Panc1 (cell line): ENCODE results near the gene MATN4. TPM values are rescaled to one million over a fixed set of nuclear protein-coding genes. Genes with fewer than 3 reads are reported as not detected.

ENCODE experiments used
- ATAC-seq: fragments of 200-7000 bp; cut with Tn5 transposase; 2 replicates; pipeline ENCODE4 v1.9.1; 2020; ENCODE audit warnings: mild to moderate bottlenecking, moderate library complexity
- BruUV-seq: library from RNA; stranded (reverse); fragments of 400-500 nt; replicated peaks from 2 replicates; lab custom pipeline; 2021; lab: Mats Ljungman, UMichigan
- CTCF ChIA-PET: fragments of 300-600 bp; sonication (Branson Sonifier 250); formaldehyde crosslinking; loops from one replicate; lab custom pipeline; 2022; ENCODE audit warnings: antibody characterized with exemption; lab: Charles Lee
- POLR2A ChIA-PET: fragments of 300-600 bp; sonication (Branson Sonifier 250); formaldehyde crosslinking; loops from one replicate; lab custom pipeline; 2022; ENCODE audit warnings: antibody characterized with exemption; lab: Charles Lee
- DNase-seq: peaks from one replicate; pipeline ENCODE4 v3.0.0-alpha.2; 2010; ENCODE audit warnings: low read depth, low spot score
- H3K27ac ChIP-seq: 2 replicates; pipeline ENCODE4 v1.5.1; 2011; ENCODE audit warnings: mild to moderate bottlenecking, low read length, inconsistent platforms
- H3K27me3 ChIP-seq: fragments of 200-500 bp; sonication (Bioruptor generic); 2 replicates; pipeline ENCODE4 v1.6.0; 2014; ENCODE audit warnings: low read length, inconsistent platforms; ENCODE audit not compliant: control insufficient read depth, insufficient read depth
- H3K36me3 ChIP-seq: fragments of 200-500 bp; sonication (Bioruptor generic); 2 replicates; pipeline ENCODE4 v1.5.1; 2014; ENCODE audit warnings: inconsistent platforms, mild to moderate bottlenecking, low read length, moderate library complexity; ENCODE audit not compliant: control insufficient read depth, insufficient read depth
- H3K4me1 ChIP-seq: 2 replicates; pipeline ENCODE4 v1.5.1; 2011; ENCODE audit warnings: inconsistent platforms, mild to moderate bottlenecking, low read length, moderate library complexity; ENCODE audit not compliant: control insufficient read depth, insufficient read depth
- H3K4me3 ChIP-seq, 2 experiments: 2 replicates each; pipeline ENCODE4 v1.5.1; 2011 to 2012; ENCODE audit warnings: low read depth in 2 of 2, low read length in 2 of 2, mild to moderate bottlenecking in 2 of 2, inconsistent platforms in 1 of 2, moderate library complexity in 1 of 2
- H3K9me3 ChIP-seq: fragments of 200-500 bp; sonication (Bioruptor generic); 2 replicates; pipeline ENCODE4 v1.5.1; 2014; ENCODE audit warnings: low read depth, mild to moderate bottlenecking, inconsistent platforms, low read length, moderate library complexity; ENCODE audit not compliant: control insufficient read depth, insufficient read depth
- CTCF ChIP-seq: fragments of 450-650 bp; IDR thresholded peaks from 2 replicates; pipeline ENCODE4 v1.5.1; 2017; ENCODE audit warnings: mild to moderate bottlenecking
- POLR2AphosphoS5 ChIP-seq: IDR thresholded peaks from 2 replicates; pipeline ENCODE4 v1.6.1; 2012; ENCODE audit warnings: mild to moderate bottlenecking, low read depth, low read length, moderate library complexity
- REST ChIP-seq, 2 experiments: IDR thresholded peaks; 2 replicates each; pipeline ENCODE4 v1.6.1; 2011 to 2012; ENCODE audit warnings: low read depth in 2 of 2, control low read depth in 1 of 2, low read length in 1 of 2, mild to moderate bottlenecking in 1 of 2, moderate library complexity in 1 of 2; ENCODE audit not compliant: insufficient read depth in 1 of 2
- SIN3A ChIP-seq: IDR thresholded peaks from 2 replicates; pipeline ENCODE4 v1.6.1; 2012; ENCODE audit warnings: low read depth, mild to moderate bottlenecking, low read length, moderate library complexity, borderline replicate concordance; ENCODE audit not compliant: insufficient read depth
- TCF7L2 ChIP-seq: IDR thresholded peaks from 2 replicates; pipeline ENCODE4 v1.6.1; 2011; ENCODE audit warnings: mild to moderate bottlenecking, low read depth, low read length, inconsistent platforms
- in situ Hi-C: cut with HindIII; loops from 2 replicates; pipeline ENCODE4 v1.10.0; 2016; ENCODE audit warnings: low sequenced_read_pairs, low pct_unique_long_range_greater_than_20kb
- intact Hi-C: fragments of 100-400 bp; cut with micrococcal nuclease; formaldehyde crosslinking; loops from one replicate; pipeline ENCODE4 v1.10.0; 2022; ENCODE audit not compliant: unreplicated experiment
- total RNA-seq: library from RNA; stranded (reverse); gene quantifications from one replicate; pipeline ENCODE4 v1.2.1, GENCODE V29; 2021; ENCODE audit not compliant: unreplicated experiment

MATN4 gene
- total RNA-seq, 1 experiment from 2014 or later = 0.15 TPM

DNA sequence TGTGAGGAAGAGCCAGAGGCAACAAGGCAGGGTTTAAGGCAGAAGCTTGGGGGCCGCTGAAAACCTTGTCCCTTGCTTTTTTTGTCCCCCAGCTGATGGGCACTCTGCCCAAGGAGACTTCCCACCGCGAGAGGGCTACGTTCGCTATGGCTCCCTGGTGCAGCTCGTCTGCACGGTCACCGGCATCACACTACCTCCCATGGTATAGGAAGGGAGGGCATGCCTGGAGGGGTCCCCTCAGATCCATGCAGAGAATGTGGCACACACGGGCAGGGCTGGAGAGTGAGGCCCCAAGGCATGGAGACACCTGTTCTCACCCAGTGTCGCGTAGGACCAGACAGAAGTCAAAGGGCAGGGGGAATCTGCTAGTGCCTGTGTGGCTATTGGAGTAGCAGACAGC is 5.8 kb upstream of the MATN4 start:
- H3K36me3 ChIP-seq = no peaks in the 10 kb centered on the region
- H3K27me3 ChIP-seq = no peaks in the 10 kb centered on the region
- ATAC-seq (no peak), DNase-seq (no peak)
- CTCF ChIA-PET = interaction anchor here (0.9 kb wide), 1 partner anchor 27 kb away, joined by 3 read pairs; no protein-coding TSS in a partner anchor
- H3K9me3 ChIP-seq = no peaks in the 10 kb centered on the region
- POLR2A ChIA-PET = no interaction called here
- no peak overlapping the region for H3K4me3 ChIP-seq
- in situ Hi-C loops (no loop called here), intact Hi-C loops (no loop called here)
- TF ChIP-seq CTCF (no peak), POLR2AphosphoS5 (no peak), TCF7L2 (no peak)
- peaks cover 8% of the 10 kb centered on the region; the same call in 1 of the 2 replicates for H3K4me1 ChIP-seq
- no TSS peak for BruUV-seq
- no peak overlapping the region for H3K27ac ChIP-seq

- H3K4me1 ChIP-seq = peaks cover 5% of the 10 kb centered on the region; the same call in 1 of the 2 replicates
- H3K27ac ChIP-seq = no peak overlapping the region
- intact Hi-C loops (no loop called here), in situ Hi-C loops (no loop called here)
- ChIA-PET CTCF (interaction anchor here (0.6 to 0.9 kb wide), 5 partner anchors 22 to 133 kb away, joined by 3 to 11 read pairs (median 4); no protein-coding TSS in a partner anchor), POLR2A (no interaction called here)
- ATAC-seq (no peak), DNase-seq (no peak)
- no TSS peak for BruUV-seq
- H3K9me3 ChIP-seq = no peaks in the 10 kb centered on the region
- H3K4me3 ChIP-seq = no peak overlapping the region
- H3K36me3 ChIP-seq = no peaks in the 10 kb centered on the region
- no peak for TF ChIP-seq TCF7L2
- no peak for TF ChIP-seq SIN3A
- TF ChIP-seq CTCF = no peak
- no peak for TF ChIP-seq POLR2AphosphoS5
- TF ChIP-seq REST (IDR thresholded peaks at IDR 0.05; ENCODE audit: insufficient read depth in 1 of 2, low read depth in 2 of 2, low read length in 1 of 2) = no peak
- H3K27me3 ChIP-seq = no peaks in the 10 kb centered on the region
These were observed 5.1 kb upstream of the MATN4 start for GRCh38 chr20:45313065-45313695.
